ENCODE data around the gene ADARB2. TPM values are rescaled to one million over a fixed set of nuclear protein-coding genes. Genes with fewer than 3 reads are reported as not detected.

Gene ADARB2
- total and polyA plus RNA-seq, 8 donors = 0.34 to 24.7 (median 3.2) TPM

- no peak for ATAC-seq
- Histone ChIP-seq H3K4me3 (no peak overlapping the region), H3K27me3 (peaks cover 0 to 13% (median 0%) of the 10 kb centered on the region in 4 donors), H3K9me3 (no peaks in the 10 kb centered on the region), H3K4me1 (no peaks in the 10 kb centered on the region), H3K27ac (no peak overlapping the region), H3K36me3 (no peaks in the 10 kb centered on the region)
- FAIRE-seq = no peak
- no peak for TF ChIP-seq CTCF (IDR thresholded peaks at IDR 0.05)
- 63 to 74% methylated on average over 19 of the region's 19 CpGs for WGBS, 2 donors
- intact Hi-C loops (cut with DNase I) = no loop called here
- no peak for DNase-seq
Observed at GRCh38 chr10:1561731-1562337, 175.5 kb downstream of the ADARB2 start.

GRCh38 chr10:1560535-1561192 is 176.7 kb downstream of the ADARB2 start:
- peaks cover 0 to 13% (median 0%) of the 10 kb centered on the region in 4 donors for H3K27me3 ChIP-seq
- DNase-seq (no peak), FAIRE-seq (no peak), ATAC-seq (no peak)
- no peaks in the 10 kb centered on the region for H3K36me3 ChIP-seq
- no peaks in the 10 kb centered on the region for H3K4me1 ChIP-seq
- no peak overlapping the region for H3K27ac ChIP-seq
- no peak for TF ChIP-seq CTCF (IDR thresholded peaks at IDR 0.05)
- no peaks in the 10 kb centered on the region for H3K9me3 ChIP-seq
- intact Hi-C loops (cut with DNase I) = no loop called here
- H3K4me3 ChIP-seq = no peak overlapping the region
- WGBS, 2 donors = 57 to 64% methylated on average over 16 of the region's 16 CpGs

GRCh38 chr10:1559761-1560160 is 177.6 kb downstream of the ADARB2 start:
- TF ChIP-seq CTCF (IDR thresholded peaks at IDR 0.05) = no peak
- Histone ChIP-seq H3K27me3 (peaks cover 0 to 13% (median 0%) of the 10 kb centered on the region in 4 donors), H3K4me1 (no peaks in the 10 kb centered on the region), H3K4me3 (no peak overlapping the region), H3K36me3 (no peaks in the 10 kb centered on the region), H3K27ac (no peak overlapping the region), H3K9me3 (no peaks in the 10 kb centered on the region)
- WGBS, 2 donors = 17 to 28% methylated on average over 11 of the region's 11 CpGs
- FAIRE-seq (no peak), DNase-seq (no peak), ATAC-seq (no peak)
- intact Hi-C loops (cut with DNase I) = no loop called here

GRCh38 chr10:1559311-1559710 is 178.0 kb downstream of the ADARB2 start:
- FAIRE-seq (no peak), DNase-seq (peak in 1 of 6 donors; percentile 18)
- TF ChIP-seq CTCF (IDR thresholded peaks at IDR 0.05) = no peak

GRCh38 chr10:1558906-1559305 is 178.4 kb downstream of the ADARB2 start:
- WGBS, 2 donors = 49 to 50% methylated on average over 4 of the region's 4 CpGs
- Histone ChIP-seq H3K36me3 (no peaks in the 10 kb centered on the region), H3K27ac (no peak overlapping the region), H3K4me3 (no peak overlapping the region), H3K27me3 (peaks cover 0 to 13% (median 0%) of the 10 kb centered on the region in 4 donors), H3K4me1 (no peaks in the 10 kb centered on the region), H3K9me3 (no peaks in the 10 kb centered on the region)
- DNase-seq (peak in 1 of 6 donors; percentile 8), ATAC-seq (no peak), FAIRE-seq (no peak)
- intact Hi-C loops (cut with DNase I) = no loop called here
- no peak for TF ChIP-seq CTCF (IDR thresholded peaks at IDR 0.05)

More at GRCh38 chr10:1559311-1559710, 178.0 kb downstream of the ADARB2 start:
- Histone ChIP-seq H3K9me3 (no peaks in the 10 kb centered on the region), H3K4me1 (no peaks in the 10 kb centered on the region), H3K27ac (no peak overlapping the region), H3K36me3 (no peaks in the 10 kb centered on the region), H3K4me3 (no peak overlapping the region), H3K27me3 (peaks cover 0 to 13% (median 0%) of the 10 kb centered on the region in 4 donors)
- intact Hi-C loops (cut with DNase I) = no loop called here
- ATAC-seq = no peak
- WGBS, 2 donors = 32 to 40% methylated on average over 14 of the region's 14 CpGs
